LNCAP (cell line): Measurements from ENCODE around the gene KRTAP5-7.
"Not testable (repeated sequence)": the region's sequence is repeated elsewhere in the genome, so short reads cannot be mapped to it uniquely, and the experiment has no call there.

ENCODE experiments used
- CTCF ChIP-seq: fragments of 450-650 bp; IDR thresholded peaks from 2 replicates; pipeline ENCODE4 v1.5.1; 2017; ENCODE audit warnings: mild to moderate bottlenecking

KRTAP5-7 gene

GRCh38 chr11:71527576-71528210, 626 bp downstream of the KRTAP5-7 start:
- no peak for TF ChIP-seq CTCF

- TF ChIP-seq CTCF, result no peak
These were observed 3.5 kb downstream of the KRTAP5-7 start for GRCh38 chr11:71530602-71531001.

- no peak for TF ChIP-seq CTCF
These were observed 5.1 kb downstream of the KRTAP5-7 start for GRCh38 chr11:71532036-71532610.

GRCh38 chr11:71535825-71536224, 8.8 kb downstream of the KRTAP5-7 start:
- TF ChIP-seq CTCF, result no peak

- TF ChIP-seq CTCF, result no peak
These were observed 10.5 kb downstream of the KRTAP5-7 start for GRCh38 chr11:71537537-71537936.

- not testable (repeated sequence) for TF ChIP-seq CTCF
These were observed 11.1 kb downstream of the KRTAP5-7 start, which contains the start of gene KRTAP5-8 for GRCh38 chr11:71537977-71538665. TSS of gene KRTAP5-8 (plus strand) at chr11:71538025. CDS start at chr11:71538056, 31 bp downstream.

- no peak for TF ChIP-seq CTCF
These were observed 11.6 kb downstream of the KRTAP5-7 start for GRCh38 chr11:71538666-71538990.
